GM19023 (cell line): ENCODE measurements around the gene LAMA3.
A peak's percentile ranks its signal among the peaks of the same experiment; 100 is the strongest.

ENCODE experiments used
- ATAC-seq: cut with Tn5 transposase; IDR thresholded peaks from one replicate; pipeline ENCODE4 v1.9.1; 2021; ENCODE audit warnings: mild to moderate bottlenecking, moderate library complexity; ENCODE audit not compliant: unreplicated experiment

Gene LAMA3

GRCh38 chr18:23812546-23813440 is 123.5 kb downstream of the LAMA3 start:
- no peak for ATAC-seq

- no peak for ATAC-seq
These were observed 125.8 kb downstream of the LAMA3 start for GRCh38 chr18:23814991-23815614.

- ATAC-seq, result no peak
These were observed 126.8 kb downstream of the LAMA3 start for GRCh38 chr18:23816021-23816420.

- no peak for ATAC-seq
These were observed 127.5 kb downstream of the LAMA3 start for GRCh38 chr18:23816740-23817139.

GRCh38 chr18:23819001-23819400 is 129.7 kb downstream of the LAMA3 start:
- ATAC-seq, result no peak

GRCh38 chr18:23822590-23823385 is 133.5 kb downstream of the LAMA3 start:
- no peak for ATAC-seq

- no peak for ATAC-seq
These were observed 135.0 kb downstream of the LAMA3 start for GRCh38 chr18:23824240-23824639.

- ATAC-seq, result no peak
These were observed 135.4 kb downstream of the LAMA3 start for GRCh38 chr18:23824669-23825068.

GRCh38 chr18:23825496-23825895 is 136.2 kb downstream of the LAMA3 start:
- no peak for ATAC-seq

GRCh38 chr18:23825978-23826405 is 136.7 kb downstream of the LAMA3 start:
- no peak for ATAC-seq

- ATAC-seq, result no peak
These were observed 137.8 kb downstream of the LAMA3 start for GRCh38 chr18:23826850-23827620.

- no peak for ATAC-seq
These were observed 138.4 kb downstream of the LAMA3 start for GRCh38 chr18:23827681-23828080.

GRCh38 chr18:23828426-23828825 is 139.2 kb downstream of the LAMA3 start:
- ATAC-seq, result peak; percentile 75

- ATAC-seq, result no peak
These were observed 143.7 kb downstream of the LAMA3 start for GRCh38 chr18:23832911-23833310.

- ATAC-seq, result no peak
These were observed 144.5 kb downstream of the LAMA3 start for GRCh38 chr18:23833714-23834113.

GRCh38 chr18:23835091-23835490 is 145.8 kb downstream of the LAMA3 start:
- no peak for ATAC-seq

GRCh38 chr18:23835506-23835905 is 146.3 kb downstream of the LAMA3 start:
- ATAC-seq, result no peak

GRCh38 chr18:23837591-23837990 is 148.3 kb downstream of the LAMA3 start:
- ATAC-seq, result no peak

GRCh38 chr18:23838233-23838632 is 149.0 kb downstream of the LAMA3 start:
- ATAC-seq, result no peak

- no peak for ATAC-seq
These were observed 149.6 kb downstream of the LAMA3 start for GRCh38 chr18:23838801-23839366.
